Measurements from ENCODE around the gene ADK. TPM values are rescaled to one million over a fixed set of nuclear protein-coding genes. Genes with fewer than 3 reads are reported as not detected.

ADK gene
- total RNA-seq, 1 donor = 57.9 TPM

GRCh38 chr10:74322141-74322540, 171.1 kb downstream of the ADK start:
- no peak for TF ChIP-seq CTCF (IDR thresholded peaks at IDR 0.05; ENCODE audit: insufficient read depth, low read depth, low read length)
- H3K4me3 ChIP-seq (ENCODE audit: low read depth, low read length) = no peak overlapping the region
- no peak for DNase-seq (ENCODE audit: low read depth)

- no peak for DNase-seq (ENCODE audit: low read depth)
- no peak for TF ChIP-seq CTCF (IDR thresholded peaks at IDR 0.05; ENCODE audit: insufficient read depth, low read depth, low read length)
- no peak overlapping the region for H3K4me3 ChIP-seq (ENCODE audit: low read depth, low read length)
Measured at GRCh38 chr10:74322565-74322964, 171.5 kb downstream of the ADK start.

GRCh38 chr10:74328388-74328787, 177.4 kb downstream of the ADK start:
- no peak overlapping the region for H3K4me3 ChIP-seq (ENCODE audit: low read depth, low read length)
- TF ChIP-seq CTCF (IDR thresholded peaks at IDR 0.05; ENCODE audit: insufficient read depth, low read depth, low read length) = no peak
- no peak for DNase-seq (ENCODE audit: low read depth)

GRCh38 chr10:74329873-74330272, 178.9 kb downstream of the ADK start:
- DNase-seq (ENCODE audit: low read depth) = no peak
- TF ChIP-seq CTCF (IDR thresholded peaks at IDR 0.05; ENCODE audit: insufficient read depth, low read depth, low read length) = no peak
- H3K4me3 ChIP-seq (ENCODE audit: low read depth, low read length) = no peak overlapping the region

GRCh38 chr10:74330646-74331045, 179.6 kb downstream of the ADK start:
- no peak overlapping the region for H3K4me3 ChIP-seq (ENCODE audit: low read depth, low read length)
- DNase-seq (ENCODE audit: low read depth) = no peak
- no peak for TF ChIP-seq CTCF (IDR thresholded peaks at IDR 0.05; ENCODE audit: insufficient read depth, low read depth, low read length)

- TF ChIP-seq CTCF (IDR thresholded peaks at IDR 0.05; ENCODE audit: insufficient read depth, low read depth, low read length) = no peak
- no peak overlapping the region for H3K4me3 ChIP-seq (ENCODE audit: low read depth, low read length)
- peak; percentile 16 for DNase-seq (ENCODE audit: low read depth)
Measured at GRCh38 chr10:74332398-74332797, 181.4 kb downstream of the ADK start.

GRCh38 chr10:74333174-74333573, 182.2 kb downstream of the ADK start:
- DNase-seq (ENCODE audit: low read depth) = peak; percentile 46
- no peak overlapping the region for H3K4me3 ChIP-seq (ENCODE audit: low read depth, low read length)
- TF ChIP-seq CTCF (IDR thresholded peaks at IDR 0.05; ENCODE audit: insufficient read depth, low read depth, low read length) = no peak
